ENCODE data around the gene MYO1F.

The MYO1F gene

DNA sequence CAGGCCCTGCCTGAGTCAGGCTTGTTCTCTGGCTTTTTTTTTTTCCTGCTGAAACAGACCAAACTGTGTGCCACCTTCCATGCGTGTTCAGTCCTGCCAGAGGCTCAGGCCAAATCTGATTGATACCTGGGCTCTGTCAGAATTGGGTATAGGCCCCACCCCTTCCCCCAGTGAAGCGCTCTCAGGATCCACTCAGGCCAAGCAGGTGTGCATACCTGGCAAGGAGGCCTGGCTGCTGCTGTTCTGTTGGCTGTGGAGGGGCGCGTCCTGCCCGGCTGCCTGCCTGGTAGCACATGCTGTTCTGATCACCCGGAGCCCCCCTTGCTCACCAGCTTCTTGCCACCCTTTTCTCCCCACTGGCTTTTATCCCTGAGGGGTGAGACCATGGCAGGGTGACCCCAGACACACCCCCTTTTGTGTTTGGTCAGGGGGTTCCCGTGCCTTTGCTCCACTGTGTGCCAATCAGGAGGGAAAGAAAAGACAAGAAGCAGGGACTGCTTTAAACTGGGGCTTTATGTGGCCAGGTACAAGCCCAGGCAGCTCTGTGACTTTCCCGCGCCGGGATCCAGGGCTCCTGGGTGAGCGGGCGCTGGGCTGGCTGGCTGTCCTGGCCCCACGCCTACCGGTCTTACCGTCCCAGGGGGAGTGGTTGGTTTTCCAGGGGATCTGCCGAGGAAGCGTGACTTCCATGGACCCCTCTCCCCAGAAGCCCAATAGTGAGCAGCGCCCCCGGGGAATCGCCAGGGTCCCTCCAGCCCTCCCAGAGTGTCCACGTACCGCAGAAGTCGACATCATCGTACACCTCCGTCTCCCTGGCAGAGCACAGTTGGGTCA lies 87.5 kb downstream of the MYO1F start:
- H3K79me2 ChIP-seq (ENCODE audit: insufficient read depth, low read length): peaks cover 4% of the 10 kb centered on the region
- no peak overlapping the region for H2AFZ ChIP-seq (ENCODE audit: low read depth, low read length)
- no peaks in the 10 kb centered on the region for H3K9me3 ChIP-seq (ENCODE audit: insufficient read depth, low read length, severe bottlenecking)
- DNase-seq (no peak), ATAC-seq (ENCODE audit: insufficient read depth, low read depth) (no peak)
- peaks cover 49% of the 10 kb centered on the region for H4K20me1 ChIP-seq (ENCODE audit: insufficient read depth, low read length)
- H3K36me3 ChIP-seq (ENCODE audit: insufficient read depth, low read length): peaks cover 54% of the 10 kb centered on the region
- TF ChIP-seq EZH2 (IDR thresholded peaks at IDR 0.05; ENCODE audit: borderline replicate concordance, low read depth, low read length, severe bottlenecking): no peak
- TF ChIP-seq, protein P1, sequence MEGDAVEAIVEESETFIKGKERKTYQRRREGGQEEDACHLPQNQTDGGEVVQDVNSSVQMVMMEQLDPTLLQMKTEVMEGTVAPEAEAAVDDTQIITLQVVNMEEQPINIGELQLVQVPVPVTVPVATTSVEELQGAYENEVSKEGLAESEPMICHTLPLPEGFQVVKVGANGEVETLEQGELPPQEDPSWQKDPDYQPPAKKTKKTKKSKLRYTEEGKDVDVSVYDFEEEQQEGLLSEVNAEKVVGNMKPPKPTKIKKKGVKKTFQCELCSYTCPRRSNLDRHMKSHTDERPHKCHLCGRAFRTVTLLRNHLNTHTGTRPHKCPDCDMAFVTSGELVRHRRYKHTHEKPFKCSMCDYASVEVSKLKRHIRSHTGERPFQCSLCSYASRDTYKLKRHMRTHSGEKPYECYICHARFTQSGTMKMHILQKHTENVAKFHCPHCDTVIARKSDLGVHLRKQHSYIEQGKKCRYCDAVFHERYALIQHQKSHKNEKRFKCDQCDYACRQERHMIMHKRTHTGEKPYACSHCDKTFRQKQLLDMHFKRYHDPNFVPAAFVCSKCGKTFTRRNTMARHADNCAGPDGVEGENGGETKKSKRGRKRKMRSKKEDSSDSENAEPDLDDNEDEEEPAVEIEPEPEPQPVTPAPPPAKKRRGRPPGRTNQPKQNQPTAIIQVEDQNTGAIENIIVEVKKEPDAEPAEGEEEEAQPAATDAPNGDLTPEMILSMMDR (IDR thresholded peaks at IDR 0.05; ENCODE audit: borderline replicate concordance, extremely low read depth, low read length, poor library complexity, severe bottlenecking): no peak
- H3K27me3 ChIP-seq (ENCODE audit: insufficient read depth, low read length, poor library complexity): no peaks in the 10 kb centered on the region
- no peak overlapping the region for H3K4me3 ChIP-seq (ENCODE audit: low read depth in 1 of 2, low read length in 2 of 2)
- H3K4me1 ChIP-seq (ENCODE audit: insufficient read depth, low read length): no peaks in the 10 kb centered on the region
- H3K9ac ChIP-seq (ENCODE audit: low read depth, low read length): no peak overlapping the region
- H3K27ac ChIP-seq (ENCODE audit: low read length): no peak overlapping the region
- H3K4me2 ChIP-seq (ENCODE audit: insufficient read depth, low read length): no peak overlapping the region

DNA sequence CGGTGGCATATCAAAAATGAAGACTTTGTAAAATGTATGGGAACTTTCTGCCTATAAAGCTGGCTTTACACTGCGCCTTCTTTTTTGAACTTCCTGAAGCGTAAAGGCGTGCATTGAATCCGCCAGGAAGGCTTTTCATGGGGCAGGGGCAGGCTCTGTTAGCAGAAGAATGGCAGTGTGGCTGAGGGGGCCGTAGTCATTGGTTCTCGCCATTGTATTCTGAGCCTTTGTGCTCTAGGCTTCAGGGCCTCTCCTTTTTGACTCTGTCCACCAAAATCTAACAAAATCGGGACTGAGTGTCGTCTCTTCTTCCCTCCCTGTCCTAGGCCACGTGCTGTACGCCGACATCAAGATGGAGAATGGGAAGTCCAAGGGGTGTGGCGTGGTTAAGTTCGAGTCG lies 88.9 kb downstream of the MYO1F start:
- no peaks in the 10 kb centered on the region for H3K9me3 ChIP-seq (ENCODE audit: insufficient read depth, low read length, severe bottlenecking)
- H3K79me2 ChIP-seq (ENCODE audit: insufficient read depth, low read length): peaks cover 18% of the 10 kb centered on the region
- TF ChIP-seq EZH2 (IDR thresholded peaks at IDR 0.05; ENCODE audit: borderline replicate concordance, low read depth, low read length, severe bottlenecking): no peak
- TF ChIP-seq, protein P1 (IDR thresholded peaks at IDR 0.05; ENCODE audit: borderline replicate concordance, extremely low read depth, low read length, poor library complexity, severe bottlenecking): no peak
- no peak overlapping the region for H3K9ac ChIP-seq (ENCODE audit: low read depth, low read length)
- ATAC-seq (ENCODE audit: insufficient read depth, low read depth) (no peak), DNase-seq (no peak)
- peaks cover 61% of the 10 kb centered on the region for H4K20me1 ChIP-seq (ENCODE audit: insufficient read depth, low read length)
- peaks cover 68% of the 10 kb centered on the region for H3K36me3 ChIP-seq (ENCODE audit: insufficient read depth, low read length)
- no peak overlapping the region for H3K4me2 ChIP-seq (ENCODE audit: insufficient read depth, low read length)
- no peak overlapping the region for H3K4me3 ChIP-seq (ENCODE audit: low read depth in 1 of 2, low read length in 2 of 2)
- H2AFZ ChIP-seq (ENCODE audit: low read depth, low read length): no peak overlapping the region
- H3K27me3 ChIP-seq (ENCODE audit: insufficient read depth, low read length, poor library complexity): no peaks in the 10 kb centered on the region
- H3K4me1 ChIP-seq (ENCODE audit: insufficient read depth, low read length): no peaks in the 10 kb centered on the region
- H3K27ac ChIP-seq (ENCODE audit: low read length): no peak overlapping the region

DNA sequence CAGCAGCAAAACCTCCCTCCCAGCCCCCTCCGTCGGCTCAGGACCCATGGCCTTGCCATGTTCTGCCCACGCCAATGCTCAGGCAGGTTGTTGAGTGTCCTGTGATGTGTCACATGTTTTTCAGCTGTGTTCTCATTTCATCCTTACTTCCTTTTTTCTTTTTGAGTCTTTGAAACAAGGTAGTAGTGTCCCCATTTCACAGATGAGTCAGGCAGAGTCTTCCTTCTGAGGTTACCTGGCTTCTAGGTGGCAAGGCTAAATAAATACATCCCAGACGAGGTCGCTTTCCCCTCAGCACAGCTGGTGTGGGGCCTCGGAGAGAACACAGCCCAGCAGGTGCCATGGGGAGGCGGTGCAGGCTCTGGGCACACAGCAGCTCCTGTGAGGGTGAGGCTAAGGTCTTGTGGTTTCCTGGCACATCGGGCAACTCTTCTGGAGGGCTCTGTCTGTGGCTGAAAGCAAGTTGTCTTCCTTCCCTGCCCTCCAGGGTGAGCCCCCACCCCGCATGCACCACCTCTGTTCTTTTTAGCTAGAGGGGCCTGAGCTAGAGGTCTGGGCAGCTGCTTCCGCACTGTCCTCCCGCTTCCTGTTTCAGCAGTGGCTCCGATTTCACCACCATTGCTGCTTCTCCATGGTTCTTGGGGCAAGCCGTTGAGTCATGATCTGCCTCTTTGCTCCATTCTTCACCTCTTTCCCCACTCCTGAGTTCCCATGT lies 89.9 kb downstream of the MYO1F start:
- Histone ChIP-seq H3K9ac (ENCODE audit: low read depth, low read length) (no peak overlapping the region), H4K20me1 (ENCODE audit: insufficient read depth, low read length) (peaks cover 72% of the 10 kb centered on the region), H2AFZ (ENCODE audit: low read depth, low read length) (no peak overlapping the region), H3K27ac (ENCODE audit: low read length) (no peak overlapping the region), H3K4me1 (ENCODE audit: insufficient read depth, low read length) (no peaks in the 10 kb centered on the region), H3K27me3 (ENCODE audit: insufficient read depth, low read length, poor library complexity) (no peaks in the 10 kb centered on the region), H3K79me2 (ENCODE audit: insufficient read depth, low read length) (peaks cover 29% of the 10 kb centered on the region), H3K9me3 (ENCODE audit: insufficient read depth, low read length, severe bottlenecking) (no peaks in the 10 kb centered on the region), H3K36me3 (ENCODE audit: insufficient read depth, low read length) (peaks cover 79% of the 10 kb centered on the region), H3K4me3 (ENCODE audit: low read depth in 1 of 2, low read length in 2 of 2) (no peak overlapping the region), H3K4me2 (ENCODE audit: insufficient read depth, low read length) (no peak overlapping the region)
- TF ChIP-seq, protein P1 (IDR thresholded peaks at IDR 0.05; ENCODE audit: borderline replicate concordance, extremely low read depth, low read length, poor library complexity, severe bottlenecking): peak; percentile 46
- TF ChIP-seq EZH2 (IDR thresholded peaks at IDR 0.05; ENCODE audit: borderline replicate concordance, low read depth, low read length, severe bottlenecking): no peak
- peak; percentile 64 for DNase-seq
- peak; percentile 88 for ATAC-seq (ENCODE audit: insufficient read depth, low read depth)

Measured in DND-41 (cell line).